CD1c-positive myeloid dendritic cell (primary cell): ENCODE data around the gene PRKAG2.
A peak's percentile ranks its signal among the peaks of the same experiment; 100 is the strongest.

Experiments
- DNase-seq: peaks from one replicate; pipeline ENCODE4 v3.0.0-alpha.2; 2016; ENCODE audit errors: extremely low spot score

PRKAG2 gene

DNA sequence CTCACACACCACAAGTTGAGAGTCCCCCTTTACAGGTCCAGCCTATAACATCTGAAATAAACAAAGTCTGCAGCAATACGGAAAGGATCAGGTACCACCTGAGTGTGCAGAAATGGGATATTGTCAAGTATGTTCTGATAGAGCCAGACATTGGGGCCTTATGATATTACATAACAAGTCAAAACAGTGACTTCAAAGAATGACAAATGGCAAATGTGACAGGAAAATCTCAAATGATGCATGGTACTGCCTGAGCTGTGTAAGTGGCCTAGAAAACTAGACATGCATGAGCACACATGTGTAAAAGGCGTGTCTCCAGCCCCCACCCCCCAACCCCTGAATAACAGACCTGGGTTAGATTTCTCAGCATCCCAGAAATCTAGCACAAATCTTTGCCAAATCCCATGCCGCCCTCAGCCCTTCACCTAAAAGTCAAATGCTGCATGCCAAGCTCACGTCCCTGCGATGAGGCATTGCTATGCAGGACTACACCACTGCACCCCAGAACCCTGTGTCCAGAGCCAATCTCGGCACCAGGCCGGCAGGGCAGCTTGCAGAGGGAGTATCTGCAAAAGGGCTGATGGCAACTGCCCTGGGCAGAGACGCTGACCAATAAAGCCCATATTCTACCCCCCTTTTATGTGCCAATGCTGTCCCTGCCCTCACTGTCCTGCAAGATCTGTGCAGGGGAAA is 58.8 kb downstream of the PRKAG2 start:
- DNase-seq: no peak

- DNase-seq: no peak
Observed at GRCh38 chr7:151817315-151817690, 59.6 kb downstream of the PRKAG2 start.

GRCh38 chr7:151816562-151817314 is 60.2 kb downstream of the PRKAG2 start:
- DNase-seq: no peak

- DNase-seq: no peak
Observed at GRCh38 chr7:151815419-151815818, 61.5 kb downstream of the PRKAG2 start.

- no peak for DNase-seq
Observed at GRCh38 chr7:151814400-151815009, 62.4 kb downstream of the PRKAG2 start.

GRCh38 chr7:151813997-151814396 is 62.9 kb downstream of the PRKAG2 start:
- no peak for DNase-seq

- no peak for DNase-seq
Observed at GRCh38 chr7:151813445-151813844, 63.5 kb downstream of the PRKAG2 start.

DNA sequence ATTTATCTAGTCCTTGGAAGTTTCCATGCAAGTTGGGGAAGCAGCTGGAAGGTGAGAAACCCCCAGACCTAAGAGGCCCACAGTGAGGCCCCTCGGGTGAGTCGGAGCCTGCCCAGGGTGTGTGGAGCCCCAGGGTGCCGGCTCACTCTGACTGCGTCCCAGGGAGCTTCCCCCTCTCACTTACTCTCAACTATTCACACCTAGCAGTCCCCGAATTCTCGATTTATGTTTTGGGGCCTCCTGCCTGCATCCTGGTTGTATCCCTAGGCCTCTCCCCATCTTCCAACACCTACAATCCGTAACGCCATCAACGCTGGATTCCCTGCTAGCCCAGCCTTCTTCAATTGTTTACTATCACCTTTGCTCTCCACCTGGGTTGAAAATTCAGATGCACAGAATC is 63.9 kb downstream of the PRKAG2 start:
- DNase-seq: no peak

DNA sequence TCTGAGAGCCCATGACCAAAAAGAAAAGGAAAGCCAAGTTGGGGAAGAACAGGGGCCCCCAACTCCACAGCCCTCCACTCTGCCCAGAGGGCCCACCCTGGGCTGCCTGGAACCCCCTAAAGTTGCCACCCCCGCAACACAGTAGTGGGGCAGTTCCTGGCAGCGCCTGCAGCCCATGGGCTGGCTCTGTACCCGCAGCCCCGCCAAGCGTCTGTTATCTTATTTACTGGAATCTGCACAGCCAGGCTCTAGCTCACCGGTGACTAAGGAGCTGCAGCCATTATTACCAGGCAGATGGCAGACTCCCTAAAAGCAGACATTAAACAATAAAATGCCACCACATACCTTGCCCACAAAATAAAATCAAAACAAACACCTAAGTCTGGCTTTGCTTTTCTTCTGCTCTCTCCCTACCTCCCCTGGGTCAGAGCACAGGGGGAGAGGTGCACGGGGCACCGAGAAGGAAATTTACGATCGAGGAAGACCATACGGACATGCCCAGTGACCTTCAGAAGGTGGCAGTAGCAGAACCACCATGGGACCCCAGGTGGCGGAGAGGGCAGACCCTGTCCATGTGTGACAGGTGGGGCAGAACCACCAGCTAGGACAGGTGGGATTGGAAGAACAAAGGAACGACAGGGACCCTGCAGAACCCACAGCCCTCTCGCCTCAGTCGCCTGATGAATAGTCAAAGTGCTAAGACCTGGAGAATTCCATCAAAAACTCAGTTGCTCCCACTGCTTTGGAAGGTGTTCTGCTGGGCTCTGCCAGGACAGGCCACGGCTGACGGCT is 66.3 kb downstream of the PRKAG2 start:
- no peak for DNase-seq

DNA sequence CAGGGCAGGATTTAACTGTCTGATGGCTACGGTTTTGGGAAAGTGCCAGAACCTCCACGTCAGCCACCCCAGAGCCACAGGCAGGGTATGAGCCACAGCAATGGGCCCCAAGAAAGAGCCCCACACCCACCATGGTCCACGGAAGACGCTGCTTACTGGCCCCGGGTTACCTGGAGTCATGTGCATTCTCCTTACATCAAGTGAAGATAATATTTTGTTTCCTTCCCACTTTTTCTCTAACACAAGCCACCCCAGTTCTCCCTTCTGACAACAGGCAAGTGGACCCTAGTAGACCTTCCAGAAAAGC is 67.1 kb downstream of the PRKAG2 start:
- no peak for DNase-seq

DNA sequence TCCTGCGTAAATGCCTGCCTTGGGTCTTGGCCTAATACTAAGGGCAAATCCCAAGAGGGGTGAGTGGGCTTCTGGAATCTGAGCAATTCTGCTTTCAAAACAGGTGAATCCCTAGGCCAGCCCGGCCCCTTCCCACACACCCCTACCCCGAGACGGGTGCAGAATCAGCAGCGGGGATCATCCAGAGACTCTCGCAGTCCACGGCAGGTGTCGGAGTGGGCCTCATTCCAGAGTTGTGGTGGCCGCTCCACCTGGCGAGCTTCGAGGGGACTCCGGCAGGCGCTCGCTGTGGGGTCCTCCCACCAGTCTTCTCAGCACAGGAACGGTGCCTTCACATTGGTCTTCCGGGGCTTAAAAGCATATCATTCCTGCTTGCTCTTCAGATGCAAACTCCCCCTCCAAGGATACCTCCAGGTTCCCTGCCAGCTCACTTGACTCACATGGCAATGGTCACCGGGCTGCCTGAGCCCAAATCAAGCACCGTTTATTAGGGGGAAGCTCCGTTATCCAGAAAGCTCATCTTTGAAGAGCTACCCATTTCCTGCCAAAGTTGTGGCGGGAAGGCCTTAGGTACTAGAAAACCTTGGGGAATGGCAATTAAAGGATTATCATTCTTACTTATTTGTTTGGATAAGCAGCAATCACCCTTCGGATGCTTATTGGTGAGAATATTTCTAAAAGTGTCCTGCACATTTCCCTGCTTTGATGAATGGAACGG is 67.6 kb downstream of the PRKAG2 start:
- no peak for DNase-seq

- DNase-seq: peak; percentile 58
Observed at GRCh38 chr7:151808400-151809145, 68.3 kb downstream of the PRKAG2 start.

GRCh38 chr7:151807846-151808245 is 69.1 kb downstream of the PRKAG2 start:
- DNase-seq: peak; percentile 37

DNA sequence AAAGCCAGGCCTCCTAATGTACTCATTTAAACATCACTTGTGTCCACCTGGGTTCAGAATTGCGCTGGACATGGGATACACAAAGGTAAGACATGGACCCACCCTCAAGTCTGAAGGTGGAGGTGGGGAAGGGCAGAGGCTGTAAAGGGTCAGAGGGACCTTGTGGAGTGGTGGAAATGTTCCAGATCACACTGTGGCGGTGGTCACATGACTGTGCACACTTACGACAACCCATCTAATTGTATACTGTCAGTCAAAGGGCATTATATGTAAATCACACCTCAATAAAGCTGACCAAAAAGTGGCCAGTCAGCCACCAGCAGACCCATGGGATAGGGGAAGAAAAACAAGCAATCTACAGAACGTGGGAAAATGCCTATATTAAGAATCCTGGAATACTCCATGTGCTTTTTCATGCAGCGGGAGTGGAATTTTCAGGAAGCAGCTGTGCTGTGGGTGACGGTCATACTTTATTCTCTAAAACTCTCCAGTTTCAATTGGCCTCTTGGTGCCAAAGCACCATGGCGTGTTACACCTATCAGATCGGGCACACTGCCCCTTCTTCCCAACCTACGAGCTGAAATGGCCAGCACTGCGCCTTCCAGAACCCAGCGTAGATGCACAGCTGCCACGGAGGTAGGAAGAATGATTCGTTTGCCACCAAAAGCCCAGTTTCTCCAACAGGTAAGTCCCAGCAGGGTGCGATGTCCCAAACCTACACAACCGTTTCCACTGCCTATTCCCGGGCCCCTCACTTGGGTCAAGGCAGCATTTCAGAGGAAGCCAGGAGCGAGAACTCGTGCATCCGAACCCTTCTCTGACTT is 69.8 kb downstream of the PRKAG2 start:
- DNase-seq: no peak

GRCh38 chr7:151806204-151806603 is 70.7 kb downstream of the PRKAG2 start:
- peak; percentile 81 for DNase-seq

DNA sequence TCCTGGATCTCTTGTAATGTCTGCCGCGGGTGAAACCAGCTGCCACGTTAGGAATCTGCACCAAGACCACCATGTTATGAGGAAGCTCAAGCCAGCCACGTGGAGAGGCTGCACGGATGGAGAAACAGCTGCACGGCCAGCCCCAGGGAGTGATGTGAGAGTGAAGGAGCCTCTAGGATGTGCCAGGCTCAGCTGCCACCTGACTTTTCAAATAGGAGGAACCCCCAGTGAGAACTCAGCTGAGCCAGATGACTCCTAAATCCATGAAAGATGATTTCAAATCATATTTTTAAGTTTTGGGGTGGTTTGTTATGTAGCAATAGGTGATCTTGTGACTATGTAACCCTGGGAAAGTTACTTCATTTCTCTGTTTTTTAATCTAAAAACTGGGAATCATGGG is 71.7 kb downstream of the PRKAG2 start:
- DNase-seq: peak; percentile 52

GRCh38 chr7:151804756-151805155 is 72.2 kb downstream of the PRKAG2 start:
- DNase-seq: no peak

DNA sequence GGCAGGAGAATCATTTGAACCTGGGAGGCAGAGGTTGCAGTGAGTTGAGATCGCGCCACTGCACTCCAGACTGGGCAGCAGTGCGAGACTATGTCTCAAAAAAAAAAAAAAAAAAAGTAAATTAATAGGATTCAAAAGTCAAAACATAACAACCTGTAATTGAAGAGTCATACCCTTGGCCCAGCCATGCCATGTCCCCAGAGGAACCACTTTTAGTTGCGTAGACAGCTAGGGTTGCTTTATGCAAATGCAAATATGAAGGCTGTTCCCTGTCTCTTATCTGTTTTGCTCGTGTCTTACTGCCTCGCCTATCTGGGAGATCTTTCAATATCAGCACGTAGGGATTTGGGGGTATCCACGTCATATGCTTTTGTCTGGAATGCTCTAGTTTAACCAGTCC is 73.1 kb downstream of the PRKAG2 start:
- DNase-seq: no peak

DNA sequence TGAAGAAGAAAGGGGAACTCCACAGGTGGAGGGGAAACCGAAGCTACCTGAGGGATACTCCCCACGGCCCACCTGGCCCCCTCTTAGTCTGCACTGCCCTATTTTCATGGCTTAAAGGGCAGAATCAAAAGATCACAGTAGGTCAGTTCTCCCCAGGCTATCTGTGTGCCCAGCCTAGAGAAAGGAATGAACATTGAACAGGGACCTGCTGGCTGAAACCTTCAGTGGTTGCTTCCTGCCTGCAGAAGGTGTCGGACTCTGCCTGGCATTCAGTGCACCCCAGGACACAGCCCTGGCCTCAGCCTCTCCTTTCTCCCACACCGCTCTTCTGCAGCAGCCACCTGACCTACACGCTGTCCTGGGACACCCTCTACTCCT is 74.5 kb downstream of the PRKAG2 start:
- no peak for DNase-seq

DNA sequence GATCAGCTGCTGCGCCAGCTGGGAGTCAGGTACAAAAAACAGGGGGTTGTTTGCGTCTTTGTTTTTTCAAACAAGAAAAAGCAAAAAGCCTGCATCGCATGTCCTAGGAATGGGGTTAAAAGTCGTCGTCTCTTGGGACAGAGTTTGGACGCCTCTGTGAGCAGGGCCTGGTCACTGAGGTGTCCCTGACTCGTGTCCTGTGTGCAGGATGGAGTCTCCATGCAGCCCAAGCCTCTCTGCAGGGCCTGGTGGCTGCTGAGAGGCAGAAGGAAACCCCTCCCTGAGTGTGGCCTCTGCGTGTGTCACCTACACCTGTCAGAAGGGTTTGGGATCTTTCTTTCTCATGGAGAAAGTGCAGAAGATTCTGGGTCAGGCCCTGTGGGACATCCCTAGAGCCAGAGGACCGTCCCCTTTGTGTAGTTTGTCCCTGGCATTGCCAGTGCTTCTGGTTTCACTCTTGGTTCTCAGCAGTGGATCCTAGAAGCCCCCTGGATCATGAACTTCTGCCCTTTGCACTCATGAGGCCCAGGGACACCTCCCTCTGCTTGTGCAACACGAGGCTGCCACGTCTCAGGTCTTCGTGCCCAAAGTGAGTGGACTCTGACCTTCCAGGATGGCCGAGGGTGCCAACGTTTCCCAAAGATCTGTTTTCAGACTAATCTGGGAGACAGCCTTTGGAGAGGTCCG is 75.0 kb downstream of the PRKAG2 start:
- no peak for DNase-seq
